B cell (primary cell): ENCODE results near the gene RASGRP3. TPM values are rescaled to one million over a fixed set of nuclear protein-coding genes. Genes with fewer than 3 reads are reported as not detected.

ENCODE experiments used
- ATAC-seq: fragments of 200-7000 bp; cut with Tn5 transposase; one replicate; pipeline ENCODE4 v1.10.0; 2021; ENCODE audit warnings: low read depth, mild to moderate bottlenecking, moderate number of reproducible peaks, moderate library complexity
- CTCF ChIA-PET: fragments of 350-600 bp; sonication (Branson Sonifier 250); formaldehyde crosslinking; loops from one replicate; lab custom pipeline; 2021; ENCODE audit warnings: antibody characterized with exemption, inconsistent platforms; lab: Charles Lee
- POLR2A ChIA-PET: fragments of 350-600 bp; sonication (Branson Sonifier 250); formaldehyde crosslinking; loops from one replicate; lab custom pipeline; 2021; ENCODE audit warnings: antibody characterized with exemption; lab: Charles Lee
- DNase-seq: peaks from one replicate; pipeline ENCODE4 v3.0.0; 2013
- H2AFZ ChIP-seq: 2 replicates; pipeline ENCODE4 v1.6.1; 2012; ENCODE audit warnings: mild to moderate bottlenecking, low read depth, low read length; ENCODE audit not compliant: insufficient read depth, poor library complexity, severe bottlenecking
- H3K27ac ChIP-seq, 2 donors: 1 replicate in 1 of 2; 2 replicates in 1 of 2; pipeline ENCODE4 v1.5.1; 2012 to 2013; ENCODE audit warnings: low read length in 2 of 2, mild to moderate bottlenecking in 2 of 2, moderate library complexity in 1 of 2
- H3K27me3 ChIP-seq, 4 experiments: fragments of 200-600 bp in 1 of 4; sonication (generic) in 1 of 4; replicated peaks in 1 of 4; 1 replicate in 2 of 4; 2 replicates in 2 of 4; pipeline versions ENCODE4 v1.6.1 to v1.7.0; 2013 to 2016; ENCODE audit warnings: low read length in 3 of 4, mild to moderate bottlenecking in 2 of 4, mixed read lengths in 1 of 4, moderate library complexity in 1 of 4; ENCODE audit not compliant: insufficient read depth in 4 of 4, control insufficient read depth in 3 of 4; ENCODE audit errors: control extremely low read depth in 1 of 4
- H3K36me3 ChIP-seq, 2 experiments: replicated peaks in 1 of 2; 1 replicate in 1 of 2; 2 replicates in 1 of 2; pipeline versions ENCODE4 v1.6.1 to v1.7.1; 2013; ENCODE audit warnings: low read length in 1 of 2; ENCODE audit not compliant: insufficient read depth in 2 of 2, control insufficient read depth in 1 of 2; ENCODE audit errors: control extremely low read depth in 1 of 2, extremely low read depth in 1 of 2
- H3K4me1 ChIP-seq, 2 donors: fragments of 200-600 bp in 1 of 2; sonication (generic) in 1 of 2; 1 replicate in 1 of 2; 2 replicates in 1 of 2; pipeline versions ENCODE4 v1.5.1 to v1.6.1; 2013 to 2017; ENCODE audit warnings: low read length in 2 of 2; ENCODE audit not compliant: control insufficient read depth in 2 of 2, insufficient read depth in 2 of 2
- H3K4me2 ChIP-seq: replicated peaks from 2 replicates; pipeline ENCODE3; 2012; ENCODE audit warnings: mild to moderate bottlenecking, low read depth, low read length; ENCODE audit not compliant: poor library complexity, severe bottlenecking
- H3K4me3 ChIP-seq, 5 experiments: fragments of 200-600 bp in 1 of 5; sonication (generic) in 1 of 5; 1 replicate in 3 of 5; 2 replicates in 2 of 5; pipeline versions ENCODE4 v1.5.1 to v1.7.0; 2011 to 2016; ENCODE audit warnings: low read length in 4 of 5, mild to moderate bottlenecking in 4 of 5, low read depth in 2 of 5, control low read depth in 1 of 5, moderate library complexity in 1 of 5; ENCODE audit not compliant: insufficient read depth in 1 of 5; ENCODE audit errors: control extremely low read depth in 1 of 5, extremely low read depth in 1 of 5
- H3K79me2 ChIP-seq: fragments of 200-600 bp; sonication (generic); one replicate; pipeline ENCODE4 v1.6.0; 2016; ENCODE audit warnings: low read length; ENCODE audit not compliant: control insufficient read depth, insufficient read depth
- H3K9ac ChIP-seq: fragments of 200-600 bp; sonication (generic); 2 replicates; pipeline ENCODE4 v1.6.1; 2017; ENCODE audit warnings: mild to moderate bottlenecking, low read length, moderate library complexity
- H3K9me3 ChIP-seq, 3 donors: one replicate each; pipeline versions ENCODE4 v1.6.1 to v1.7.1; 2013; ENCODE audit warnings: low read length in 2 of 3; ENCODE audit not compliant: control insufficient read depth in 2 of 3, insufficient read depth in 1 of 3; ENCODE audit errors: control extremely low read depth in 1 of 3
- H4K20me1 ChIP-seq: 2 replicates; pipeline ENCODE4 v1.6.0; 2012; ENCODE audit warnings: mild to moderate bottlenecking, low read length; ENCODE audit not compliant: insufficient read depth, control insufficient read depth, poor library complexity, severe bottlenecking
- H3K27ac Mint-ChIP-seq: one replicate; pipeline ENCODE4 v1.8.0; 2021; ENCODE audit warnings: mixed read lengths
- H3K27me3 Mint-ChIP-seq: one replicate; pipeline ENCODE4 v1.8.0; 2021; ENCODE audit warnings: mixed read lengths
- H3K4me1 Mint-ChIP-seq: one replicate; pipeline ENCODE4 v1.8.0; 2021; ENCODE audit warnings: mixed read lengths
- H3K4me3 Mint-ChIP-seq: one replicate; pipeline ENCODE4 v1.8.0; 2021; ENCODE audit warnings: mixed read lengths
- H3K9me3 Mint-ChIP-seq: one replicate; pipeline ENCODE4 v1.8.0; 2022; ENCODE audit warnings: mixed read lengths; ENCODE audit not compliant: insufficient read depth
- EZH2 ChIP-seq: IDR thresholded peaks from 2 replicates; pipeline ENCODE4 v1.6.1; 2012; ENCODE audit warnings: borderline replicate concordance, low read depth, mild to moderate bottlenecking, moderate library complexity, low read length; ENCODE audit not compliant: insufficient read depth, poor library complexity, severe bottlenecking
- WGBS: methylation state at CpG from one replicate; pipeline ENCODE4 v1.1.5; 2013; ENCODE audit warnings: missing lambda C conversion rate; ENCODE audit not compliant: insufficient coverage; 5-methylcytosine and 5-hydroxymethylcytosine counted together
- intact Hi-C: fragments of 100-400 bp; cut with micrococcal nuclease; formaldehyde crosslinking; loops from one replicate; pipeline ENCODE4 v1.10.0; 2022
- polyA plus RNA-seq: library from polyadenylated mRNA; depleted of rRNA; stranded (reverse); fragments of >200 nt; gene quantifications from 2 replicates; pipeline ENCODE4 v1.2.3, GENCODE V29; 2012
- total RNA-seq, 2 donors: library from RNA; stranded (reverse); fragments of 120-200 nt in 1 of 2; gene quantifications; 1 replicate in 1 of 2; 2 replicates in 1 of 2; pipeline versions ENCODE4 v1.2.3 to v1.2.4, GENCODE V29; 2013 to 2022
- TF ChIP-seq, protein P1 (sequence below): fragments of 200-600 bp; IDR thresholded peaks from one replicate; pipeline ENCODE4 v1.8.0; 2022; ENCODE audit warnings: antibody characterized with exemption, mild to moderate bottlenecking

The RASGRP3 gene
- total and polyA plus RNA-seq, 2 donors (not counting 1 experiment from before 2014, with no cell fraction given) = 67.5 to 107 TPM

DNA sequence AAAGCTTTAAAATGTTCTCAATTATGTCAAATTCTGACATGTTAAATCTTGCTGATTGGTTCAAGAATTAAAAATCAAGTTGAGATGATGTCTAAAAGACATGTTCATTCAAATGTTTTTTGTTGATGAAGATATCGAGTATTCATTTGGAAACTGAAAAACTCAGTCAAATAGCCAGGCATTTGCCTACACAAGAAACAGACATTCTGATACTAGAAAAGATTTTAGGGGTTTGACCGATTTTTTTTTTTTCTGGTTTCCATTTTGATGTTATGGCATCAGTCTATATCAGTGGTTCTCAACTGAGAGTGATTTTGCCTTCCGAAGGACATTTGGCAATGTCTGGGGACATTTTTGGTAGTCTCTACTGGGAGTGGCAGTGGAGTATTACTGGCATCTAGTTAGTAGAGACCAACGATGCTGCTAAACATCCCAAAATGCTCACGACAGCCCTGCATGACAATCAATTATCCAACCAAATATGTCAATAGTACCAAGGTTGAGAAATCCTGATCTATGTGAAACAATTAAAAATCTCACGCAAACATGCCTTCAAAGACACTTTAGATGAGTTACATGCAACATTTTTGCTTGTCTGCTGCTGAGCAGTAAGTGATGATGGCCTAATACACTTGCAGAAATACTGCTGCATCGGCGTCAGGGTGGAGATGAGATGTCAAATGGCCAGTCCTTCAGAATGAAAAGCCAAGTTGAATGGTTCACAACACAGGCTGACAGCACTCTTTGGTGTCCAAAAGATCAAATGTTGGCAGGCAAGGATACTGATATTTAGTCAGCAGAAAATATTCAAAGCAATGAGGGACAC is 12.5 kb downstream of the RASGRP3 start:
- H3K27ac Mint-ChIP-seq = peak overlapping the region; percentile 93
- Histone ChIP-seq H3K27me3 (no peaks in the 10 kb centered on the region), H3K4me3 (peak overlapping the region in 1 of 5 experiments; percentile 22), H3K9me3 (peaks cover 2 to 6% (median 5%) of the 10 kb centered on the region in 3 donors), H4K20me1 (no peaks in the 10 kb centered on the region), H3K27ac (peak overlapping the region; percentile 78 to 85), H2AFZ (no peak overlapping the region), H3K4me1 (peaks cover 88 to 90% of the 10 kb centered on the region in 2 donors), H3K4me2 (peak overlapping the region; percentile 67), H3K79me2 (peaks cover 100% of the 10 kb centered on the region), H3K36me3 (peaks cover 1 to 9% of the 10 kb centered on the region in 2 experiments), H3K9ac (peak overlapping the region; percentile 7)
- POLR2A ChIA-PET = interaction anchor here (1.3 to 1.8 kb wide), 4 partner anchors 9 to 11 kb away, joined by 3 to 6 read pairs (median 6); no protein-coding TSS in a partner anchor
- no peak for TF ChIP-seq EZH2
- TF ChIP-seq, protein P1, sequence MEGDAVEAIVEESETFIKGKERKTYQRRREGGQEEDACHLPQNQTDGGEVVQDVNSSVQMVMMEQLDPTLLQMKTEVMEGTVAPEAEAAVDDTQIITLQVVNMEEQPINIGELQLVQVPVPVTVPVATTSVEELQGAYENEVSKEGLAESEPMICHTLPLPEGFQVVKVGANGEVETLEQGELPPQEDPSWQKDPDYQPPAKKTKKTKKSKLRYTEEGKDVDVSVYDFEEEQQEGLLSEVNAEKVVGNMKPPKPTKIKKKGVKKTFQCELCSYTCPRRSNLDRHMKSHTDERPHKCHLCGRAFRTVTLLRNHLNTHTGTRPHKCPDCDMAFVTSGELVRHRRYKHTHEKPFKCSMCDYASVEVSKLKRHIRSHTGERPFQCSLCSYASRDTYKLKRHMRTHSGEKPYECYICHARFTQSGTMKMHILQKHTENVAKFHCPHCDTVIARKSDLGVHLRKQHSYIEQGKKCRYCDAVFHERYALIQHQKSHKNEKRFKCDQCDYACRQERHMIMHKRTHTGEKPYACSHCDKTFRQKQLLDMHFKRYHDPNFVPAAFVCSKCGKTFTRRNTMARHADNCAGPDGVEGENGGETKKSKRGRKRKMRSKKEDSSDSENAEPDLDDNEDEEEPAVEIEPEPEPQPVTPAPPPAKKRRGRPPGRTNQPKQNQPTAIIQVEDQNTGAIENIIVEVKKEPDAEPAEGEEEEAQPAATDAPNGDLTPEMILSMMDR = no peak
- CTCF ChIA-PET = interaction anchor here (0.7 to 2.7 kb wide), 7 partner anchors 8 to 74 kb away, joined by 3 to 13 read pairs (median 4); partner anchors contain the start of gene RASGRP3
- peaks cover 86% of the 10 kb centered on the region for H3K4me1 Mint-ChIP-seq
- H3K27me3 Mint-ChIP-seq = no peaks in the 10 kb centered on the region
- 73% methylated on average over 4 of the region's 8 CpGs for WGBS
- intact Hi-C loops = loop anchor here (1.0 kb wide), 1 partner anchor 12 kb away; no protein-coding TSS in a partner anchor
- peak overlapping the region; percentile 59 for H3K4me3 Mint-ChIP-seq
- H3K9me3 Mint-ChIP-seq = no peaks in the 10 kb centered on the region
- DNase-seq = no peak
- ATAC-seq = no peak
